GM23338 (cell line): ENCODE results near the gene SRGAP2C.
"Not testable (repeated sequence)": the region's sequence is repeated elsewhere in the genome, so short reads cannot be mapped to it uniquely, and the experiment has no call there.

Experiments used
- CREB1 ChIP-seq: fragments of 250-450 bp; sonication (Bioruptor Pico); IDR thresholded peaks from 2 replicates; pipeline ENCODE4 v1.5.0; 2020; ENCODE audit warnings: low read depth, mild to moderate bottlenecking, moderate library complexity
- CTCF ChIP-seq, 2 experiments: fragments of 200-600 bp in 1 of 2; sonication (generic) in 1 of 2; conservative IDR thresholded peaks; 2 replicates each; pipeline versions ENCODE4 v1.5.1 to v1.6.1; 2016 to 2017; ENCODE audit warnings: antibody characterized with exemption in 2 of 2, low read depth in 2 of 2, mild to moderate bottlenecking in 2 of 2, moderate library complexity in 1 of 2
- ETS1 ChIP-seq: IDR thresholded peaks from 2 replicates; pipeline ENCODE4 v1.6.1; 2016; ENCODE audit warnings: antibody characterized with exemption
- EZH2 ChIP-seq: fragments of 200-600 bp; sonication (generic); IDR thresholded peaks from one replicate; pipeline ENCODE4 v1.8.0; 2017; ENCODE audit warnings: antibody characterized with exemption, mild to moderate bottlenecking, low read depth; ENCODE audit not compliant: unreplicated experiment
- EZH2phosphoT487 ChIP-seq: fragments of 200-600 bp; sonication (generic); IDR thresholded peaks from one replicate; pipeline ENCODE4 v1.8.1; 2018; ENCODE audit warnings: antibody characterized with exemption; ENCODE audit not compliant: unreplicated experiment
- JUNB ChIP-seq: IDR thresholded peaks from one replicate; pipeline ENCODE4 v1.6.1; 2016; ENCODE audit warnings: antibody characterized with exemption; ENCODE audit not compliant: unreplicated experiment
- NANOG ChIP-seq: IDR thresholded peaks from 2 replicates; pipeline ENCODE4 v1.6.1; 2016; ENCODE audit warnings: antibody characterized with exemption, borderline replicate concordance
- POLR2AphosphoS5 ChIP-seq: IDR thresholded peaks from 2 replicates; pipeline ENCODE4 v1.6.1; 2016; ENCODE audit warnings: antibody characterized with exemption, low read depth
- REST ChIP-seq: IDR thresholded peaks from one replicate; pipeline ENCODE4 v1.6.1; 2018; ENCODE audit warnings: antibody characterized with exemption; ENCODE audit not compliant: unreplicated experiment
- STAT1 ChIP-seq: IDR thresholded peaks from one replicate; pipeline ENCODE4 v1.6.1; 2016; ENCODE audit warnings: antibody characterized with exemption; ENCODE audit not compliant: unreplicated experiment
- ZNF114 ChIP-seq: fragments of 250-450 bp; sonication (Bioruptor Pico); IDR thresholded peaks from 2 replicates; pipeline ENCODE4 v1.5.0; 2020; ENCODE audit warnings: mild to moderate bottlenecking, moderate library complexity
- ZNF331 ChIP-seq: fragments of 250-450 bp; sonication (Bioruptor Pico); IDR thresholded peaks from 2 replicates; pipeline ENCODE4 v1.5.0; 2020; ENCODE audit warnings: low read depth, mild to moderate bottlenecking, moderate library complexity
- ZNF462 ChIP-seq: fragments of 250-450 bp; sonication (Bioruptor Pico); IDR thresholded peaks from 2 replicates; pipeline ENCODE4 v1.5.0; 2020; ENCODE audit warnings: mild to moderate bottlenecking, moderate library complexity

GRCh38 chr1:121254618-121255017 is 69.8 kb downstream of the SRGAP2C start:
- not testable (repeated sequence) for TF ChIP-seq CTCF (conservative IDR thresholded peaks at IDR 0.05; ENCODE audit: low read depth in 2 of 2); EZH2; POLR2AphosphoS5; EZH2phosphoT487; REST; CREB1 (CRISPR knock-in tag); ETS1; ZNF331 (CRISPR knock-in tag); JUNB; NANOG; ZNF114; STAT1; ZNF462 (CRISPR knock-in tag)
